Astrocyte (in vitro differentiated cells and primary cell): ENCODE results near the gene PHAF1. TPM values are rescaled to one million over a fixed set of nuclear protein-coding genes. Genes with fewer than 3 reads are reported as not detected.
"Not testable (repeated sequence)": the region's sequence is repeated elsewhere in the genome, so short reads cannot be mapped to it uniquely, and the experiment has no call there.

ENCODE experiments used
- DNase-seq: peaks from one replicate; pipeline ENCODE4 v3.0.0-alpha.2; 2010; ENCODE audit warnings: low read depth
- FAIRE-seq: peaks from 2 replicates; lab custom pipeline; 2011; peaks lifted over from hg19 to GRCh38; lab: Jason Lieb, UNC
- H2AFZ ChIP-seq: 2 replicates; pipeline ENCODE4 v1.6.0; 2012; ENCODE audit warnings: low read depth, low read length, inconsistent platforms
- H3K27ac ChIP-seq: 2 replicates; pipeline ENCODE4 v1.5.1; 2011; ENCODE audit warnings: low read depth, low read length, inconsistent platforms
- H3K27me3 ChIP-seq: 2 replicates; pipeline ENCODE4 v1.6.0; 2011; ENCODE audit warnings: low read length, inconsistent platforms; ENCODE audit not compliant: insufficient read depth
- H3K36me3 ChIP-seq: 2 replicates; pipeline ENCODE4 v1.5.1; 2011; ENCODE audit warnings: low read length, inconsistent platforms; ENCODE audit not compliant: insufficient read depth
- H3K4me1 ChIP-seq: 2 replicates; pipeline ENCODE4 v1.5.1; 2011; ENCODE audit warnings: low read length, inconsistent platforms; ENCODE audit not compliant: insufficient read depth
- H3K4me2 ChIP-seq: 2 replicates; pipeline ENCODE4 v1.6.0; 2012; ENCODE audit warnings: low read length, inconsistent platforms
- H3K4me3 ChIP-seq: 2 replicates; pipeline ENCODE4 v1.5.1; 2011; ENCODE audit warnings: low read depth, mild to moderate bottlenecking, low read length, inconsistent platforms; ENCODE audit not compliant: insufficient read depth
- H3K79me2 ChIP-seq: 2 replicates; pipeline ENCODE4 v1.6.0; 2012; ENCODE audit warnings: mild to moderate bottlenecking, low read length, inconsistent platforms; ENCODE audit not compliant: insufficient read depth
- H3K9ac ChIP-seq: 2 replicates; pipeline ENCODE4 v1.6.0; 2012; ENCODE audit warnings: mild to moderate bottlenecking, low read length, inconsistent platforms
- H3K9me3 ChIP-seq: 2 replicates; pipeline ENCODE4 v1.5.1; 2012; ENCODE audit warnings: low read depth, mild to moderate bottlenecking, low read length, inconsistent platforms; ENCODE audit not compliant: insufficient read depth
- H4K20me1 ChIP-seq: 2 replicates; pipeline ENCODE4 v1.6.0; 2012; ENCODE audit warnings: low read length, inconsistent platforms; ENCODE audit not compliant: insufficient read depth
- H3K27ac Mint-ChIP-seq: one replicate; pipeline ENCODE4 v1.8.0; 2021; ENCODE audit warnings: mild to moderate bottlenecking, mixed read lengths; ENCODE audit not compliant: unreplicated experiment
- H3K27me3 Mint-ChIP-seq: one replicate; pipeline ENCODE4 v1.8.0; 2021; ENCODE audit warnings: low read depth, mixed read lengths; ENCODE audit not compliant: unreplicated experiment
- H3K36me3 Mint-ChIP-seq: one replicate; pipeline ENCODE4 v1.8.0; 2021; ENCODE audit warnings: low read depth, mixed read lengths; ENCODE audit not compliant: unreplicated experiment
- H3K4me1 Mint-ChIP-seq: one replicate; pipeline ENCODE4 v1.8.0; 2021; ENCODE audit warnings: low read depth, mixed read lengths; ENCODE audit not compliant: unreplicated experiment
- H3K4me3 Mint-ChIP-seq: one replicate; pipeline ENCODE4 v1.8.0; 2021; ENCODE audit warnings: mild to moderate bottlenecking, moderate library complexity, mixed read lengths; ENCODE audit not compliant: unreplicated experiment
- H3K9me3 Mint-ChIP-seq: one replicate; pipeline ENCODE4 v1.8.0; 2021; ENCODE audit warnings: mild to moderate bottlenecking, mixed read lengths; ENCODE audit not compliant: unreplicated experiment
- EZH2 ChIP-seq: IDR thresholded peaks from 2 replicates; pipeline ENCODE4 v1.6.1; 2012; ENCODE audit warnings: mild to moderate bottlenecking, low read length, inconsistent platforms; ENCODE audit not compliant: insufficient read depth
- total RNA-seq: library from RNA; stranded (reverse); gene quantifications from 2 replicates; pipeline ENCODE4 v1.2.1, GENCODE V29; 2021
- TF ChIP-seq, protein P1 (sequence below): IDR thresholded peaks from 2 replicates; pipeline ENCODE4 v1.5.1; 2011; ENCODE audit warnings: low read depth, mild to moderate bottlenecking, inconsistent platforms, low read length, moderate library complexity; ENCODE audit not compliant: insufficient read depth

PHAF1 gene
- total RNA-seq, 1 donor from 2014 or later = 17.1 TPM

DNA sequence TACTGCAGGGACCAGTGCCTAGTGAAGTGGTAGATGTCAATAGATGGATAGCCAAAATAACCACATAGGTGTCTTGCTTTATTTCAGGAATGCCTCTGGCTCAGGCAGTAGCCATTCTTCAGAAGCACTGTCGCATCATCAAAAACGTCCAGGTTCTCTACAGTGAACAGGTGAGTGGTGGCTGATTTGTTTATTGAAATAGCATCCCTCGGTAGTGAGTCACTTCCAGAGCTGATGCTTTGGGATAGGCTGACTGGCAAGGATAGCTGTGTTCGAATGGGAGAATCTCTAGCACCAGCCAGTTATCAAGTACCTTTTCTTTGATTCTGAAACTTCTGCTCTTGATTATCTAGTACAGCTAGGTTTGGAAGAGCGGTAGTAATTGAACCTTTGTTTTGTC lies 10.3 kb downstream of the PHAF1 start:
- H3K4me3 ChIP-seq = no peak overlapping the region
- H3K9me3 ChIP-seq = no peaks in the 10 kb centered on the region
- Mint-ChIP-seq H3K27me3 (no peaks in the 10 kb centered on the region), H3K36me3 (peaks cover 11% of the 10 kb centered on the region), H3K9me3 (no peaks in the 10 kb centered on the region), H3K4me3 (no peak overlapping the region), H3K4me1 (peaks cover 17% of the 10 kb centered on the region), H3K27ac (no peak overlapping the region)
- H3K4me1 ChIP-seq = peaks cover 5% of the 10 kb centered on the region
- H3K36me3 ChIP-seq = peaks cover 20% of the 10 kb centered on the region
- H2AFZ ChIP-seq = no peak overlapping the region
- H4K20me1 ChIP-seq = peaks cover 27% of the 10 kb centered on the region
- DNase-seq (no peak), FAIRE-seq (no peak)
- no peak overlapping the region for H3K4me2 ChIP-seq
- TF ChIP-seq, protein P1, sequence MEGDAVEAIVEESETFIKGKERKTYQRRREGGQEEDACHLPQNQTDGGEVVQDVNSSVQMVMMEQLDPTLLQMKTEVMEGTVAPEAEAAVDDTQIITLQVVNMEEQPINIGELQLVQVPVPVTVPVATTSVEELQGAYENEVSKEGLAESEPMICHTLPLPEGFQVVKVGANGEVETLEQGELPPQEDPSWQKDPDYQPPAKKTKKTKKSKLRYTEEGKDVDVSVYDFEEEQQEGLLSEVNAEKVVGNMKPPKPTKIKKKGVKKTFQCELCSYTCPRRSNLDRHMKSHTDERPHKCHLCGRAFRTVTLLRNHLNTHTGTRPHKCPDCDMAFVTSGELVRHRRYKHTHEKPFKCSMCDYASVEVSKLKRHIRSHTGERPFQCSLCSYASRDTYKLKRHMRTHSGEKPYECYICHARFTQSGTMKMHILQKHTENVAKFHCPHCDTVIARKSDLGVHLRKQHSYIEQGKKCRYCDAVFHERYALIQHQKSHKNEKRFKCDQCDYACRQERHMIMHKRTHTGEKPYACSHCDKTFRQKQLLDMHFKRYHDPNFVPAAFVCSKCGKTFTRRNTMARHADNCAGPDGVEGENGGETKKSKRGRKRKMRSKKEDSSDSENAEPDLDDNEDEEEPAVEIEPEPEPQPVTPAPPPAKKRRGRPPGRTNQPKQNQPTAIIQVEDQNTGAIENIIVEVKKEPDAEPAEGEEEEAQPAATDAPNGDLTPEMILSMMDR = no peak
- TF ChIP-seq EZH2 = no peak
- H3K27me3 ChIP-seq = no peaks in the 10 kb centered on the region
- no peak overlapping the region for H3K9ac ChIP-seq
- H3K79me2 ChIP-seq = peaks cover 33% of the 10 kb centered on the region
- H3K27ac ChIP-seq = no peak overlapping the region

DNA sequence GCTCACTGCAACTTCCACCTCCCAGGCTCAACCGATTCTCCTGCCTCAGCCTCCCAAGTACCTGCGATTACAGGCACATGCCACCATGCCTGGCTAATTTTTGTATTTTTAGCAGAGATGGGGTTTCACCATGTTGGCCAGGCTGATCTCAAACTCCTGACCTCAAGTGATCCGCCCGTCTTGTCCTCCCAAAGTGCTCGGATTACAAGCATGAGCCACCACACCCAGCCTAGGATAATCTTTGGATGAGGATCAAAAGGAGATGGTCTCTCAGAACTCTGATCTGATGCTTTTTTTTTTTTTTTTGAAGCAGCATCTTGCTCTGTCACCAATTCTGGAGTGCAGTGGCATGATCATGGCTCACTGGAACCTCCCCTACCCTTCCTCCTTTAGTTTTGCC lies 13.1 kb downstream of the PHAF1 start:
- peaks cover 10% of the 10 kb centered on the region for H3K79me2 ChIP-seq
- not testable (repeated sequence) for H3K27me3 Mint-ChIP-seq, H3K27ac Mint-ChIP-seq, H3K27me3 ChIP-seq, DNase-seq, H3K9me3 Mint-ChIP-seq, H2AFZ ChIP-seq, FAIRE-seq, H3K4me2 ChIP-seq, H3K4me3 Mint-ChIP-seq, H3K4me1 ChIP-seq, H3K4me1 Mint-ChIP-seq, H3K9ac ChIP-seq, H3K27ac ChIP-seq, H3K4me3 ChIP-seq, H3K9me3 ChIP-seq
- H3K36me3 Mint-ChIP-seq = peaks cover 18% of the 10 kb centered on the region
- H4K20me1 ChIP-seq = peaks cover 25% of the 10 kb centered on the region
- peaks cover 20% of the 10 kb centered on the region for H3K36me3 ChIP-seq

- no peak for FAIRE-seq
These were observed 18.7 kb downstream of the PHAF1 start for GRCh38 chr16:67128417-67128816.

More at GRCh38 chr16:67128417-67128816, 18.7 kb downstream of the PHAF1 start:
- peaks cover 16% of the 10 kb centered on the region for H4K20me1 ChIP-seq
- TF ChIP-seq EZH2 = no peak
- TF ChIP-seq, protein P1 = no peak
- H3K27me3 Mint-ChIP-seq = no peaks in the 10 kb centered on the region
- H3K4me1 ChIP-seq = no peaks in the 10 kb centered on the region
- H3K27ac ChIP-seq = no peak overlapping the region
- H3K4me1 Mint-ChIP-seq = no peaks in the 10 kb centered on the region
- no peak overlapping the region for H3K4me2 ChIP-seq
- no peaks in the 10 kb centered on the region for H3K27me3 ChIP-seq
- no peak overlapping the region for H3K27ac Mint-ChIP-seq
- H3K9ac ChIP-seq = no peak overlapping the region
- H2AFZ ChIP-seq = no peak overlapping the region
- no peak overlapping the region for H3K4me3 ChIP-seq
- peaks cover 30% of the 10 kb centered on the region for H3K36me3 Mint-ChIP-seq
- no peak for DNase-seq
- no peaks in the 10 kb centered on the region for H3K9me3 ChIP-seq
- H3K36me3 ChIP-seq = peaks cover 23% of the 10 kb centered on the region
- H3K79me2 ChIP-seq = no peaks in the 10 kb centered on the region
- no peak overlapping the region for H3K4me3 Mint-ChIP-seq
- no peaks in the 10 kb centered on the region for H3K9me3 Mint-ChIP-seq
